Esophagus squamous epithelium (tissue), 4 donors: ENCODE data around the gene KRT78.

Source experiments
- POLR2A ChIP-seq, 4 donors: fragments of 450-650 bp; IDR thresholded peaks; one replicate each; pipeline ENCODE4 v1.6.1; 2017; ENCODE audit warnings: antibody characterized with exemption in 4 of 4, mild to moderate bottlenecking in 4 of 4, moderate library complexity in 3 of 4
- TF ChIP-seq, protein P1 (sequence below), 6 experiments: fragments of 450-650 bp in 4 of 6; fragments of 200-600 bp in 2 of 6; sonication (generic) in 2 of 6; IDR thresholded peaks; one replicate each; pipeline ENCODE4 v1.5.1; 2016 to 2019; ENCODE audit warnings: antibody characterized with exemption in 6 of 6, mild to moderate bottlenecking in 4 of 6, moderate library complexity in 4 of 6

DNA sequence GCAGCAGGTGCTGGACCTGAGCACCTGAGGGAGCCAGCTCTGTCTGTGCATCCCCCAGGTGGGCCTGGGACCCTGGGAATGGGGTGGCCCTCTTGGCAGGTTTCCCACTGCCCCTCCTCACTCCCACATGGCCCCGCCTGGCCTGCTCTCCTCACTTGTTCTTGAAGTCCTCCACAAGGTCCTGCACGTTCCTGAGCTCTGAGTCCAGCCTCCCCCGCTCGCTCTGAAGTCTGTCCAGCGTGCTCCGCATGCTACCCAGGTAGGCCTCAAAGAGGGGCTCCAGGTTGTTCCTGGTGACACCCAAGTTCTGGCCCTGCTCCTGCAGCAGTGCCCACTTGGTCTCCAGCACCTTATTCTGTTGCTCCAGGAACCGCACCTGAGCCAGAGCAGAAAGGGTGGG lies 17.5 kb downstream of the KRT78 start:
- TF ChIP-seq, protein P1, sequence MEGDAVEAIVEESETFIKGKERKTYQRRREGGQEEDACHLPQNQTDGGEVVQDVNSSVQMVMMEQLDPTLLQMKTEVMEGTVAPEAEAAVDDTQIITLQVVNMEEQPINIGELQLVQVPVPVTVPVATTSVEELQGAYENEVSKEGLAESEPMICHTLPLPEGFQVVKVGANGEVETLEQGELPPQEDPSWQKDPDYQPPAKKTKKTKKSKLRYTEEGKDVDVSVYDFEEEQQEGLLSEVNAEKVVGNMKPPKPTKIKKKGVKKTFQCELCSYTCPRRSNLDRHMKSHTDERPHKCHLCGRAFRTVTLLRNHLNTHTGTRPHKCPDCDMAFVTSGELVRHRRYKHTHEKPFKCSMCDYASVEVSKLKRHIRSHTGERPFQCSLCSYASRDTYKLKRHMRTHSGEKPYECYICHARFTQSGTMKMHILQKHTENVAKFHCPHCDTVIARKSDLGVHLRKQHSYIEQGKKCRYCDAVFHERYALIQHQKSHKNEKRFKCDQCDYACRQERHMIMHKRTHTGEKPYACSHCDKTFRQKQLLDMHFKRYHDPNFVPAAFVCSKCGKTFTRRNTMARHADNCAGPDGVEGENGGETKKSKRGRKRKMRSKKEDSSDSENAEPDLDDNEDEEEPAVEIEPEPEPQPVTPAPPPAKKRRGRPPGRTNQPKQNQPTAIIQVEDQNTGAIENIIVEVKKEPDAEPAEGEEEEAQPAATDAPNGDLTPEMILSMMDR (IDR thresholded peaks at IDR 0.05): no peak
- no peak for TF ChIP-seq POLR2A (IDR thresholded peaks at IDR 0.05)
